Heart left ventricle (tissue), 13 donors: ENCODE data around the gene APPL2.

Experiments
- CTCF ChIP-seq, 12 donors: fragments of 200-600 bp; sonication (generic) in 4 of 12; IDR thresholded peaks; one replicate each; pipeline versions ENCODE4 v1.5.0 to v1.8.0; 2018 to 2022; ENCODE audit warnings: antibody characterized with exemption in 12 of 12, mild to moderate bottlenecking in 5 of 12
- POLR2A ChIP-seq, 2 donors: fragments of 450-650 bp; IDR thresholded peaks; one replicate each; pipeline ENCODE4 v1.6.1; 2017; ENCODE audit warnings: antibody characterized with exemption in 2 of 2, mild to moderate bottlenecking in 2 of 2, moderate library complexity in 2 of 2
- donor health status: ischemic (EF 13 %, LVEDD 7.1; RV severe dilation, severe dysfunction).
- donor health status: DM: no; HTN: yes; CAD: no.
- donor health status: DM: no; HTN: no; CAD: no.
- donor health status: ischemic (EF 25% LVEDD 6.9; RV normal size, moderate dysfunction).
- donor health status: ischemic (EF 25% LVEDD 5.7; RV mildly dilated, moderate dysfunction).
- donor health status: ischemic (EF 35%, LVEDD 5.7; RV mildly dilated, moderate dysfunction).
- donor health status: nonischemic (EF 11% LVEDD 7.7; RV severe dilation, severe dysfunction).
- donor health status: DM: yes; HTN: yes; CAD: no.
- donor health status: PGD.
- donor health status: ischemic (EF 29% LVEDD 5.4; RV normal size, mild dysfunction).
- donor health status: nonischemic (EF 23%, LVEDD 6.1; RV moderate dilation, normal function).

- TF ChIP-seq CTCF (IDR thresholded peaks at IDR 0.05) (peak in 9 of 12 donors; percentile 21 to 56 (median 46)), POLR2A (IDR thresholded peaks at IDR 0.05) (peak in 1 of 2 donors; percentile 88)
These were observed at the start of gene APPL2 for GRCh38 chr12:105235732-105236476.
